GM23338 (cell line): ENCODE data around the gene THBS2. TPM values are rescaled to one million over a fixed set of nuclear protein-coding genes. Genes with fewer than 3 reads are reported as not detected.

ENCODE experiments used
- ATAC-seq: fragments of 200-7000 bp; cut with Tn5 transposase; 3 replicates; pipeline ENCODE4 v1.9.1; 2020
- DNase-seq: peaks from one replicate; pipeline ENCODE4 v3.0.0-alpha.2; 2015; ENCODE audit warnings: low spot score
- H2AFZ ChIP-seq: fragments of 200-600 bp; sonication (generic); 2 replicates; pipeline ENCODE4 v1.8.0; 2016; ENCODE audit warnings: antibody characterized with exemption, mild to moderate bottlenecking, moderate library complexity
- H3F3A ChIP-seq: fragments of 200-600 bp; sonication (generic); replicated peaks from 2 replicates; pipeline ENCODE4 v1.8.0; 2017; ENCODE audit warnings: antibody characterized with exemption, mixed run types, low read depth
- H3K27ac ChIP-seq: fragments of 200-600 bp; sonication (generic); 2 replicates; pipeline ENCODE4 v1.6.1; 2016; ENCODE audit warnings: low read depth
- H3K27me3 ChIP-seq: fragments of 200-600 bp; sonication (generic); 2 replicates; pipeline ENCODE4 v1.8.0; 2016; ENCODE audit warnings: mild to moderate bottlenecking, mixed run types, moderate library complexity; ENCODE audit not compliant: insufficient read depth
- H3K36me3 ChIP-seq: fragments of 200-600 bp; sonication (generic); 2 replicates; pipeline ENCODE4 v1.8.0; 2016; ENCODE audit warnings: mild to moderate bottlenecking; ENCODE audit not compliant: insufficient read depth
- H3K4me1 ChIP-seq: fragments of 200-600 bp; sonication (generic); 2 replicates; pipeline ENCODE4 v1.8.0; 2016; ENCODE audit warnings: mild to moderate bottlenecking, moderate library complexity; ENCODE audit not compliant: insufficient read depth
- H3K4me2 ChIP-seq: fragments of 200-600 bp; sonication (generic); 2 replicates; pipeline ENCODE4 v1.7.1; 2017; ENCODE audit warnings: mixed run types
- H3K4me3 ChIP-seq: fragments of 200-600 bp; sonication (generic); 2 replicates; pipeline ENCODE4 v1.6.1; 2016; ENCODE audit warnings: mixed run types
- H3K79me2 ChIP-seq: fragments of 200-600 bp; sonication (generic); replicated peaks from 2 replicates; pipeline ENCODE4 v1.8.0; 2017; ENCODE audit warnings: mild to moderate bottlenecking; ENCODE audit not compliant: insufficient read depth
- H3K9me2 ChIP-seq: fragments of 200-600 bp; sonication (generic); 2 replicates; pipeline ENCODE4 v1.8.0; 2017; ENCODE audit not compliant: insufficient read depth
- H4K20me1 ChIP-seq: fragments of 200-600 bp; sonication (generic); replicated peaks from 2 replicates; pipeline ENCODE4 v1.8.0; 2017; ENCODE audit warnings: mild to moderate bottlenecking; ENCODE audit not compliant: insufficient read depth
- H3K27ac Mint-ChIP-seq: 2 replicates; pipeline ENCODE4 v1.8.0; 2020; ENCODE audit warnings: inconsistent platforms, mild to moderate bottlenecking, moderate library complexity, mixed read lengths
- H3K27me3 Mint-ChIP-seq: 3 replicates; pipeline ENCODE4 v1.8.0; 2022; ENCODE audit warnings: low read depth, mild to moderate bottlenecking, moderate library complexity, mixed read lengths, inconsistent platforms; ENCODE audit not compliant: insufficient read depth, poor library complexity
- H3K36me3 Mint-ChIP-seq: 3 replicates; pipeline ENCODE4 v1.8.0; 2021; ENCODE audit warnings: low read depth, mild to moderate bottlenecking, inconsistent platforms, moderate library complexity, mixed read lengths
- H3K4me1 Mint-ChIP-seq: 3 replicates; pipeline ENCODE4 v1.8.0; 2020; ENCODE audit warnings: mild to moderate bottlenecking, inconsistent platforms, mixed read lengths
- H3K4me3 Mint-ChIP-seq: 3 replicates; pipeline ENCODE4 v1.8.0; 2021; ENCODE audit warnings: moderate library complexity, mild to moderate bottlenecking, inconsistent platforms, mixed read lengths
- H3K9me3 Mint-ChIP-seq: 3 replicates; pipeline ENCODE4 v1.8.0; 2020; ENCODE audit warnings: moderate library complexity, mild to moderate bottlenecking, inconsistent platforms, mixed read lengths
- CREB1 ChIP-seq: fragments of 250-450 bp; sonication (Bioruptor Pico); IDR thresholded peaks from 2 replicates; pipeline ENCODE4 v1.5.0; 2020; ENCODE audit warnings: low read depth, mild to moderate bottlenecking, moderate library complexity
- CTCF ChIP-seq, 2 experiments: fragments of 200-600 bp in 1 of 2; sonication (generic) in 1 of 2; conservative IDR thresholded peaks; 2 replicates each; pipeline versions ENCODE4 v1.5.1 to v1.6.1; 2016 to 2017; ENCODE audit warnings: antibody characterized with exemption in 2 of 2, low read depth in 2 of 2, mild to moderate bottlenecking in 2 of 2, moderate library complexity in 1 of 2
- EZH2 ChIP-seq: fragments of 200-600 bp; sonication (generic); IDR thresholded peaks from one replicate; pipeline ENCODE4 v1.8.0; 2017; ENCODE audit warnings: antibody characterized with exemption, mild to moderate bottlenecking, low read depth; ENCODE audit not compliant: unreplicated experiment
- EZH2phosphoT487 ChIP-seq: fragments of 200-600 bp; sonication (generic); IDR thresholded peaks from one replicate; pipeline ENCODE4 v1.8.1; 2018; ENCODE audit warnings: antibody characterized with exemption; ENCODE audit not compliant: unreplicated experiment
- JUNB ChIP-seq: IDR thresholded peaks from one replicate; pipeline ENCODE4 v1.6.1; 2016; ENCODE audit warnings: antibody characterized with exemption; ENCODE audit not compliant: unreplicated experiment
- NANOG ChIP-seq: IDR thresholded peaks from 2 replicates; pipeline ENCODE4 v1.6.1; 2016; ENCODE audit warnings: antibody characterized with exemption, borderline replicate concordance
- POLR2AphosphoS5 ChIP-seq: IDR thresholded peaks from 2 replicates; pipeline ENCODE4 v1.6.1; 2016; ENCODE audit warnings: antibody characterized with exemption, low read depth
- STAT1 ChIP-seq: IDR thresholded peaks from one replicate; pipeline ENCODE4 v1.6.1; 2016; ENCODE audit warnings: antibody characterized with exemption; ENCODE audit not compliant: unreplicated experiment
- ZNF114 ChIP-seq: fragments of 250-450 bp; sonication (Bioruptor Pico); IDR thresholded peaks from 2 replicates; pipeline ENCODE4 v1.5.0; 2020; ENCODE audit warnings: mild to moderate bottlenecking, moderate library complexity
- polyA plus RNA-seq: library from polyadenylated mRNA; unstranded; fragments of >200 nt; fragmentation: Nextera tagmentation; extraction: Ambion mirVana; gene quantifications from 2 replicates; pipeline ENCODE4 v1.2.1, GENCODE V29; 2016
- total RNA-seq: library from RNA; depleted of rRNA; stranded (reverse); fragments of >200 nt; shearing (Covaris generic); gene quantifications from 2 replicates; pipeline ENCODE4 v1.2.3, GENCODE V29; 2014
- TF ChIP-seq, protein P1 (sequence below): IDR thresholded peaks from one replicate; pipeline ENCODE4 v1.6.1; 2018; ENCODE audit warnings: antibody characterized with exemption; ENCODE audit not compliant: unreplicated experiment

The THBS2 gene
- total and polyA plus RNA-seq, 2 experiments from 2014 or later, result 7.9 to 44.7 TPM

GRCh38 chr6:169167581-169168301 is 85.9 kb downstream of the THBS2 start (continued):
- TF ChIP-seq, protein P1, sequence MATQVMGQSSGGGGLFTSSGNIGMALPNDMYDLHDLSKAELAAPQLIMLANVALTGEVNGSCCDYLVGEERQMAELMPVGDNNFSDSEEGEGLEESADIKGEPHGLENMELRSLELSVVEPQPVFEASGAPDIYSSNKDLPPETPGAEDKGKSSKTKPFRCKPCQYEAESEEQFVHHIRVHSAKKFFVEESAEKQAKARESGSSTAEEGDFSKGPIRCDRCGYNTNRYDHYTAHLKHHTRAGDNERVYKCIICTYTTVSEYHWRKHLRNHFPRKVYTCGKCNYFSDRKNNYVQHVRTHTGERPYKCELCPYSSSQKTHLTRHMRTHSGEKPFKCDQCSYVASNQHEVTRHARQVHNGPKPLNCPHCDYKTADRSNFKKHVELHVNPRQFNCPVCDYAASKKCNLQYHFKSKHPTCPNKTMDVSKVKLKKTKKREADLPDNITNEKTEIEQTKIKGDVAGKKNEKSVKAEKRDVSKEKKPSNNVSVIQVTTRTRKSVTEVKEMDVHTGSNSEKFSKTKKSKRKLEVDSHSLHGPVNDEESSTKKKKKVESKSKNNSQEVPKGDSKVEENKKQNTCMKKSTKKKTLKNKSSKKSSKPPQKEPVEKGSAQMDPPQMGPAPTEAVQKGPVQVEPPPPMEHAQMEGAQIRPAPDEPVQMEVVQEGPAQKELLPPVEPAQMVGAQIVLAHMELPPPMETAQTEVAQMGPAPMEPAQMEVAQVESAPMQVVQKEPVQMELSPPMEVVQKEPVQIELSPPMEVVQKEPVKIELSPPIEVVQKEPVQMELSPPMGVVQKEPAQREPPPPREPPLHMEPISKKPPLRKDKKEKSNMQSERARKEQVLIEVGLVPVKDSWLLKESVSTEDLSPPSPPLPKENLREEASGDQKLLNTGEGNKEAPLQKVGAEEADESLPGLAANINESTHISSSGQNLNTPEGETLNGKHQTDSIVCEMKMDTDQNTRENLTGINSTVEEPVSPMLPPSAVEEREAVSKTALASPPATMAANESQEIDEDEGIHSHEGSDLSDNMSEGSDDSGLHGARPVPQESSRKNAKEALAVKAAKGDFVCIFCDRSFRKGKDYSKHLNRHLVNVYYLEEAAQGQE, result no peak
- TF ChIP-seq POLR2AphosphoS5 (no peak), EZH2 (no peak), NANOG (no peak), CTCF (conservative IDR thresholded peaks at IDR 0.05; ENCODE audit: low read depth in 2 of 2) (no peak), CREB1 (CRISPR knock-in tag) (no peak)

GRCh38 chr6:169166896-169167580 is 86.6 kb downstream of the THBS2 start:
- no peak overlapping the region for H3K27ac Mint-ChIP-seq
- H3K4me1 Mint-ChIP-seq, result no peaks in the 10 kb centered on the region
- DNase-seq, result no peak
- no peaks in the 10 kb centered on the region for H4K20me1 ChIP-seq
- ATAC-seq, result peak; percentile 49
- H3K36me3 Mint-ChIP-seq, result peaks cover 12% of the 10 kb centered on the region
- no peaks in the 10 kb centered on the region for H3K27me3 ChIP-seq
- no peak overlapping the region for H3K4me3 Mint-ChIP-seq
- H3K9me2 ChIP-seq, result no peaks in the 10 kb centered on the region
- no peaks in the 10 kb centered on the region for H3F3A ChIP-seq
- H3K4me2 ChIP-seq, result no peak overlapping the region
- 0 out of 2 replicates have a peak overlapping the region, but pooled peaks have one; percentile 43 for H2AFZ ChIP-seq
- H3K36me3 ChIP-seq, result no peaks in the 10 kb centered on the region
- H3K27ac ChIP-seq, result no peak overlapping the region
- no peak overlapping the region for H3K4me3 ChIP-seq
- H3K27me3 Mint-ChIP-seq, result peaks cover 7% of the 10 kb centered on the region
- TF ChIP-seq ZNF114 (CRISPR knock-in tag) (no peak), CTCF (conservative IDR thresholded peaks at IDR 0.05; ENCODE audit: low read depth in 2 of 2) (no peak), STAT1 (no peak), EZH2phosphoT487 (no peak), JUNB (no peak), EZH2 (no peak), POLR2AphosphoS5 (no peak), NANOG (no peak), CREB1 (CRISPR knock-in tag) (no peak)
- H3K9me3 Mint-ChIP-seq, result peaks cover 17% of the 10 kb centered on the region; the same call in 2 of the 3 replicates
- no peaks in the 10 kb centered on the region for H3K79me2 ChIP-seq
- H3K4me1 ChIP-seq, result no peaks in the 10 kb centered on the region
